ENCODE data around the gene GTF3C1. TPM values are rescaled to one million over a fixed set of nuclear protein-coding genes. Genes with fewer than 3 reads are reported as not detected.
"Not testable (repeated sequence)": the region's sequence is repeated elsewhere in the genome, so short reads cannot be mapped to it uniquely, and the experiment has no call there.

Gene GTF3C1
- total RNA-seq, 2 donors from 2014 or later, result 53.3 to 70.0 TPM

DNA sequence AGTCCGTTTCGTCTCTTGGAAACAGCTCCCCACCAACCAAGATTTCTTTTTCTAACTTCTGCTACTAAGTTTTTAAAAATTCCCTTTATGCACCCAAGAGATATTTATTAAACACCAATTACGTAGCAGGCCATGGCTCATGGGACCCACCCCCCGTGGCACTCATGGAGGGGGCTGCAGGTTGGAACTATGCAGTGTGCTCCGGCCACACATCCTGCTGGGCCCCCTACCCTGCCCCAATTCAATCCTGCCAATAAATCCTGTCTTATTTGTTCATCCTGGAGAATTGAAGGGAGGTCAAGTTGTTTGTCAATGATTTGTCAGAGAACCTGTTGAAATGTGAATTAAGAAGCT is 99.5 kb downstream of the GTF3C1 start:
- peaks cover 31 to 79% of the 10 kb centered on the region in 2 donors for H3K36me3 Mint-ChIP-seq
- peak in 1 of 2 donors; percentile 13 for ATAC-seq
- peak overlapping the region; percentile 40 to 88 for H3K27ac Mint-ChIP-seq
- peaks cover 0 to 5% of the 10 kb centered on the region in 2 donors for H3K9me3 Mint-ChIP-seq
- DNase-seq (ENCODE audit: low spot score in 2 of 2), result no peak

DNA sequence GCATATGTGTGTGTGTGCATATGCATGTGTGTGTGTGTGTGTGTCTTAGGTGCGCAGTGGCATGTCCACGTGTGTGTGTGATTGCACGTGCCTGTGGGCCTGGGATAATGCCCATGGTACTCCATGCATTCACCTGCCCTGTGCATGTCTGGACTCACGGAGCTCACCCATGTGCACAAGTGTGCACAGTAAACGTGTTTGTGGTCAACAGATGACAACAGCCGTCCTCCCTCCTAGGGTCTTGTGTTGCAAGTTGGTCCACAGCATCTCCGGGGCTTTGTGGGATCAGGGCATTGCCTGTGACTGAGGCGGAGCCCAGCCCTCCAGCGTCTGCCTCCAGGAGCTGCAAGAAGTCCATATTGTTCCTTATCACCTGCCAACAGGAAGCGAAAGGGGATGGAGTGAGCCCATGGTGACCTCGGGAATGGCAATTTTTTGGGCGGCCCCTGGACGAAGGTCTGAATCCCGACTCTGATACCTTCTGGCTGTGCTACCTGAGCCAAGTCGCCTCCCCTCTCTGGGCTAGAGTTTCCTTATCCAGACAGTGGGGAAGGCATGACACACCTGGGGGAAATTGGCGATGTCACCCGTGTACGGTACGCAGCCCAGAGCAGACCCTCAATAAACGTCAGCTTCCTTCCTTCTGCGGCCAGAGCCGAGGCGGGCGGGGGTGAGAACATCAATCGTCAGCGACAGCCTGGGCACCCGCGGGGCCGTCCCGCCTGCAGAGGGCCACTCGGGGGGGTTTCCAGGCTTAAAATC is 100.1 kb downstream of the GTF3C1 start:
- peaks cover 0 to 5% of the 10 kb centered on the region in 2 donors for H3K9me3 Mint-ChIP-seq
- peak overlapping the region; percentile 44 to 88 for H3K27ac Mint-ChIP-seq
- H3K36me3 Mint-ChIP-seq, result peaks cover 36 to 85% of the 10 kb centered on the region in 2 donors
- ATAC-seq (peak; percentile 62 to 71), DNase-seq (ENCODE audit: low spot score in 2 of 2) (peak; percentile 53 to 90)

DNA sequence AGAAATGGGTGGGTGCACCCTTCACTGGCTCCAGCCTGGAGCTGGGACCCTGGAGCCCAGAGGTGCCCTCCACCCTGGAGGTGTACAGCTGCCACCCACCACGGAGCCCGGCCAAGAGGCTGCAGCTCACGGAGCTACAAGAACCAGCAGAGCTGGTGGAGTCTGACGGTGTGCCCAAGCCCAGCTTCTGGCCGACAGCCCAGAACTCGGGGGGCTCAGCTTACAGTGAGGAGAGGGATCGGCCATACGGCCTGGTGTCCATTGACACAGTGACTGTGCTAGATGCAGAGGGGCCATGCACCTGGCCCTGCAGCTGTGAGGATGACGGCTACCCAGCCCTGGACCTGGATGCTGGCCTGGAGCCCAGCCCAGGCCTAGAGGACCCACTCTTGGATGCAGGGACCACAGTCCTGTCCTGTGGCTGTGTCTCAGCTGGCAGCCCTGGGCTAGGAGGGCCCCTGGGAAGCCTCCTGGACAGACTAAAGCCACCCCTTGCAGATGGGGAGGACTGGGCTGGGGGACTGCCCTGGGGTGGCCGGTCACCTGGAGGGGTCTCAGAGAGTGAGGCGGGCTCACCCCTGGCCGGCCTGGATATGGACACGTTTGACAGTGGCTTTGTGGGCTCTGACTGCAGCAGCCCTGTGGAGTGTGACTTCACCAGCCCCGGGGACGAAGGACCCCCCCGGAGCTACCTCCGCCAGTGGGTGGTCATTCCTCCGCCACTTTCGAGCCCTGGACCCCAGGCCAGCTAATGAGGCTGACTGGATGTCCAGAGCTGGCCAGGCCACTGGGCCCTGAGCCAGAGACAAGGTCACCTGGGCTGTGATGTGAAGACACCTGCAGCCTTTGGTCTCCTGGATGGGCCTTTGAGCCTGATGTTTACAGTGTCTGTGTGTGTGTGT is 100.9 kb downstream of the GTF3C1 start:
- ATAC-seq (peak in 1 of 2 donors; percentile 6), DNase-seq (ENCODE audit: low spot score in 2 of 2) (no peak)
- Mint-ChIP-seq H3K36me3 (peaks cover 37 to 89% of the 10 kb centered on the region in 2 donors), H3K27ac (peak overlapping the region; percentile 56 to 88), H3K9me3 (peaks cover 0 to 5% of the 10 kb centered on the region in 2 donors)

DNA sequence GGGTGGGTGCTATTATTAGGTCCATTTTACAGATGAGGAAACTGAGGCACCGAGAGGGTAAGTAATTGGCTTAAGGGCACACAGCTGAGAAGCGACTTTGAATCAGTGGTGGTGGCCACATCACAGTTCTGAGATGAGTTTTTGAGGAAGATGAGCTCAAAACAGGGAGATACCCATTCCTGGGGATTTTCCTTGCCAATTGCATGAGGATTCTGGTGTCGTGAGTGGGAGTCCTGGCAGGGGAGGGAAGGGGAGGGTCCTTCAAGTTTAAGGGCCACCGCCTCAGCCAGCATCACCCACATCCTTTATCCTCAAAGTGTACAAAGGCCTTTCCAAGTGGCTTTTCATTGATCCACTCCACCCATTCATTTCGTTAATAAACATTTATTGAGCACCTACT is 102.4 kb downstream of the GTF3C1 start:
- DNase-seq (ENCODE audit: low spot score in 2 of 2) (no peak), ATAC-seq (peak in 1 of 2 donors; percentile 1)
- Mint-ChIP-seq H3K9me3 (peaks cover 0 to 5% of the 10 kb centered on the region in 2 donors), H3K27ac (peak overlapping the region in 1 of 2 donors; percentile 88), H3K36me3 (peaks cover 44 to 90% of the 10 kb centered on the region in 2 donors)

DNA sequence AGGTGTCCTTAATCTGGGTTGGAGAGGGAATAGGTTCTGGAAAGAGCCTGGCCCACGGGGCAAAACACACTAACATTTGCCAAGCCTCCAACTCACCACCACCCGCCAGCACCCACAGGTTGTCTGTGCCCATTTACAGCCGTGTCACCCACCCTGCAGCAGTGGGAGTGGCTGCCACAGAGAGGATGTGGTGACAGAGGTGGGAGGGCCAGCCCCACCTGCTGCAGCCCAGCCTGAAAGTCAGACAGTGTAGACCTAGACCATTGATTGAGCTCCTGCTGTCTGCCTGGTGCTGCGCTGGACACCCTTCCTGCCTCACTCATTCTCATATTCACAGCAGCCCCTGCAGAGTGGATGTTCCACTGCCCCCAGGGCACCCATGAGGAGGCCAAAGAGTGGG is 103.0 kb downstream of the GTF3C1 start:
- ATAC-seq (peak; percentile 28 to 60), DNase-seq (ENCODE audit: low spot score in 2 of 2) (peak in 1 of 2 donors; percentile 79)
- Mint-ChIP-seq H3K9me3 (peaks cover 0 to 5% of the 10 kb centered on the region in 2 donors), H3K36me3 (peaks cover 44 to 89% of the 10 kb centered on the region in 2 donors), H3K27ac (peak overlapping the region; percentile 85 to 88)

DNA sequence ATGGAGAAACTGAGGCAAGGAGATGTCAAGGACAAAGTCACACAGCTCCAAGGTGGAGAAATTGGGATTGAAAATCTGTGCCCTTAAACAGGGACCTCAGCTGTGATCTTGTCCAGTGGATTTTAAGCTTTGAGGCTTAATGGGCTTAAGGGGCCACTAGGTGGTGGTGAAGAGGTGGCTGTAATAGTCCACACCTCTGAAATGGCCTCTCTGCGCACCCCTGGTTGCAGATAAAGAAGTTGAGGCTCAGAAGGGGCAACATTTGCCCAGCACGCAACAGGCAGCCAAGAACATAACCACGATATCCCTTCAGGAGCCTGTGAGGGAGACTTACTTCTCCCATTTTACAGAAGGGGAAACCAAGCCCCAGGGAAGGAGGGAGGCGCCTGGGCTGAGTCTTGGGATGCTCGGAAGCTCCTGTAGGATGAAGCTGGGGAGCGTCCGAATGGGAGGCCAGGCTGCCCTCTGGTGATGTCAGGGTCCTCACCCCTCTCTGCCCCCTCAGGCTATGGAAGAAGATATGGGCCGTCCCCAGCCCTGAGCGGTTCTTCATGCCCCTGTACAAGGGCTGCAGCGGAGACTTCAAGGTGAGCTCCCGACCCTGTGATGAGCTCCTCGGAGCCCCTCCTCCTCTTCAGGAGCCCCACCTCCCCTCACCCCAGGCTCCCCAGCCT is 104.1 kb downstream of the GTF3C1 start:
- ATAC-seq, result no peak
- peaks cover 44 to 90% of the 10 kb centered on the region in 2 donors for H3K36me3 Mint-ChIP-seq
- DNase-seq (ENCODE audit: low spot score in 2 of 2), result peak in 1 of 2 donors; percentile 52
- H3K27ac Mint-ChIP-seq, result peak overlapping the region; percentile 88 to 92
- peaks cover 0 to under 1% of the 10 kb centered on the region in 2 donors for H3K9me3 Mint-ChIP-seq

DNA sequence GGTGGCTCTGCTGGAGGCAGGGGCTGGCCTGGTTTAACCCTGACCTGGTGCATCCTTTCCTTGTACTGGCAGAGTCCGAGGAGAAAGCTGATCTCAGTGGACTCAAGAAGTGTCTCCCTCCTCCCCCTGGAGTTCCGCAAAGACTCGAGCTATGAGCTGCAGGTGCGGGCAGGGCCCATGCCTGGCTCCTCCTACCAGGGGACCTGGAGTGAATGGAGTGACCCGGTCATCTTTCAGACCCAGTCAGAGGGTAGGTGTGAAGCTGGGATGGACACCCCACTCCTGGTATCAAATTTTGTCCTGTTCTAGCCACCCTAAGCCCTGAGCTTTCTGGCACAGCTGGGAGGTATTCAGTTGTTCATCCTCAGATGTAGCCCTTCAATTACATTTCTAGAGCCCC is 105.2 kb downstream of the GTF3C1 start:
- ATAC-seq (no peak), DNase-seq (ENCODE audit: low spot score in 2 of 2) (peak in 1 of 2 donors; percentile 33)
- Mint-ChIP-seq H3K27ac (peak overlapping the region; percentile 88 to 92), H3K9me3 (peaks cover 0 to under 1% of the 10 kb centered on the region in 2 donors), H3K36me3 (peaks cover 43 to 87% of the 10 kb centered on the region in 2 donors)

DNA sequence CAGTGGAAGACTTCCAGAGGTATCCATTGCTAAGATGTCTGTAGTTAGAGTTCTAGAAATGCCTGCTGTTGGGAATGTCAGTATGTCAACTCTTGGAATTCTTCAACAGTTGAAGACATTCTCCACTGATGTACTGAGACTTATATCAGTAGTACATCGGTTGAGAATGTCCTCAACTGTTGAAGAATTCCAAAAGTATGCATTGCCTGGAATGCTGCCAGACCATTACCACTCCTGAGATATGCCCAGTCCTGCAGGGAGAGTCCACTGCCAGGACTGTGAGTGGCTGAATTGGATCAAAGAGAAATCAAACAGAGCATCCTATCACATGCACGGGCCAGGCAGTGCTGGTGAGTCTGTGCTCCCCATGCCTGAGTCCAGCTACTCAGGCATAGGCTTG is 105.7 kb downstream of the GTF3C1 start:
- H3K36me3 Mint-ChIP-seq, result peaks cover 47 to 91% of the 10 kb centered on the region in 2 donors
- peak overlapping the region in 1 of 2 donors; percentile 88 for H3K27ac Mint-ChIP-seq
- peaks cover 0 to 5% of the 10 kb centered on the region in 2 donors for H3K9me3 Mint-ChIP-seq
- DNase-seq (ENCODE audit: low spot score in 2 of 2) (no peak), ATAC-seq (no peak)

DNA sequence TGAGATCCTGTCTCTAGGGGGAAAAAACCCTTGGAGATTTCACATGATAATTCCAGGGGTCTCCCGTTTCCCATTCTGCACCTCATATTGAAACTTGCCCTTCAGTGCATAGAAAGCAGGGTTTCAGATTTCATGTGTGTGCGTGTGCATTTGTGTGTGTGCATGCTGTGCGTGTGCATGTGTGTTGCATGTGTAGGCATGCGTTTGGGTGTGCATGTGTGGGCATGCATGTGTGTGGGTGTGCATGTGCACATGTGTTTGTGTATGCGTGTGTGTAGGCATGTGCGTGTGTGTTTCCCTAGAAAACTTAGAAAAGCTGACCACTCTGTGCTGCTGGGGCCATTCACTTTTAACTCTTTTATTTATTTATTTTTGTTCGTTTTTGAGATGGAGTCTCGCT is 107.7 kb downstream of the GTF3C1 start:
- peaks cover 49 to 90% of the 10 kb centered on the region in 2 donors for H3K36me3 Mint-ChIP-seq
- peaks cover 0 to 6% of the 10 kb centered on the region in 2 donors for H3K9me3 Mint-ChIP-seq
- DNase-seq (ENCODE audit: low spot score in 2 of 2), result no peak
- H3K27ac Mint-ChIP-seq, result peak overlapping the region in 1 of 2 donors; percentile 71
- no peak for ATAC-seq

DNA sequence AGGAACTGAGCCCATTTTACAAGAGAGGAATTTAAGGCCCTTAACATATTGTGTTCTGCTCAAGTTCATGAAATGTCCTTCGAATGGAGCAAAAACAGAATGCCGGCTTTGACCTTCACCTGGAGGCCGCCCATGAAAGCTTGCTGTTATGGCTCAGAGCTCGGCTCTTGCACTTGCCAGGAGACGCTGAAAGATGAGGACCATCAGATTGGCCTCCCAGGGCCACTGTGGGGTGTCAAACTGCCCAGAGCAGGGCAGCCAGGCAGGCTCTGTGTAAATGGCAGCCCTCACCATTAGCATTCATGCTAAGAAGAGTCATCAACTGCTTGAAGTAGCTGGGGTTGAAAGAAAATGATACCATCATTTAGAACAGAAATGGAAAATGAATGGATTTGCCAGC is 108.4 kb downstream of the GTF3C1 start:
- H3K36me3 Mint-ChIP-seq, result peaks cover 56 to 90% of the 10 kb centered on the region in 2 donors
- peaks cover 0 to 6% of the 10 kb centered on the region in 2 donors for H3K9me3 Mint-ChIP-seq
- DNase-seq (ENCODE audit: low spot score in 2 of 2) (no peak), ATAC-seq (no peak)
- H3K27ac Mint-ChIP-seq, result peak overlapping the region; percentile 29 to 71

DNA sequence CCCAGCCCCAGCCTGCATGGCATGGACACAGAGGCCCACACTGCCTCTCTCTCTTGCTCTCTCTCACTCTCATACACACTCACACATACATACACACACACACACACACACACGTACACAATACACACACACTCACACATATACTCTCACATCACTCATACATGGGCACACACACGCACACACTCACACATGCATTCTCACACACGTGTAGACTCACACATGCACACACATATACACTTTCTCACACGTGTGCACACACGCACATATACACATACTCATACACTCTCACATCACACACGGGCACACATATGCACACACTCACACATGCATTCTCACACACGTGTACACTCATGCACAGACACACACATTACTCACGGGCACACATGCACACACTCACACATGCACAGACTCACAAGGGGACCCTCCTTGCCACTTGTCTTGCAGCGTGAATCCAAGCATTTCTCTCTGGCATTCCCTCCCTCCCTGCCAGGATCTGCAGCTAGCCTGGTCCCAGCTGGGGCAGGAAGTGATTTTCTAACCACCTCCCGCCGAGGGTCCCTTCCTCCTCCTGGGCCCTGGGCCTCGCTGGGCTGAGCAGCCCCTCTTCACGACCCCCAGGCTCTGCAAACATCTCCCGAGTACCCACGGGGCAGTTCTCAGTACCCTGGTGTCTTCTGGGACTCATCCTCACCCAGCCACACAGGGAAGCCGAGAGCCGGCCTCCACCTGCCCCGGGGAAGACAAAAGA is 110.3 kb downstream of the GTF3C1 start:
- peak; percentile 11 to 12 for ATAC-seq
- peak overlapping the region in 1 of 2 donors; percentile 12 for H3K27ac Mint-ChIP-seq
- H3K36me3 Mint-ChIP-seq, result peaks cover 50 to 85% of the 10 kb centered on the region in 2 donors

DNA sequence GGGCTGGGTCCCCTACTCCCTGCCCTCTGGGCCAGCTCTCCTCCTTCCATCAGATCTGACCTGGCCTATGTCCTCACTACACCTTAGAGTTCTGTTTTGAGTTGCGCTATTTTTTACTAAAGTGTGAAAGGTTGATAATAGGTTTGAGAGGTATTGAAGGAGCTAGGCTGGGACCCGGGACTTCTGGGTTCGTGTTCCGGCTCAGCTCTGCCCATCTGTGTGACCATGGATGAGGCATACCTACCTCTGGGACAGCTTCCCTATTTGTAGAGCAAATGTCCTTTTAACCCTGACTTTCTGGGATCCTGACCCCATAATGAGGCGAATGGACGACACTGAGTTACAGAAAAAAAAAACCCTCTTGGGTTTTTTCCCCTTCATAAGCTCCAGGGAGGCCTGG is 111.8 kb downstream of the GTF3C1 start:
- DNase-seq (ENCODE audit: low spot score in 2 of 2), result no peak
- Mint-ChIP-seq H3K27ac (peak overlapping the region in 1 of 2 donors; percentile 44), H3K9me3 (peaks cover 0 to 6% of the 10 kb centered on the region in 2 donors), H3K36me3 (peaks cover 54 to 88% of the 10 kb centered on the region in 2 donors)
- no peak for ATAC-seq

More for the DNA sequence above, 110.3 kb downstream of the GTF3C1 start:
- peak in 1 of 2 donors; percentile 42 for DNase-seq (ENCODE audit: low spot score in 2 of 2)
- H3K9me3 Mint-ChIP-seq, result peaks cover 0 to 6% of the 10 kb centered on the region in 2 donors

DNA sequence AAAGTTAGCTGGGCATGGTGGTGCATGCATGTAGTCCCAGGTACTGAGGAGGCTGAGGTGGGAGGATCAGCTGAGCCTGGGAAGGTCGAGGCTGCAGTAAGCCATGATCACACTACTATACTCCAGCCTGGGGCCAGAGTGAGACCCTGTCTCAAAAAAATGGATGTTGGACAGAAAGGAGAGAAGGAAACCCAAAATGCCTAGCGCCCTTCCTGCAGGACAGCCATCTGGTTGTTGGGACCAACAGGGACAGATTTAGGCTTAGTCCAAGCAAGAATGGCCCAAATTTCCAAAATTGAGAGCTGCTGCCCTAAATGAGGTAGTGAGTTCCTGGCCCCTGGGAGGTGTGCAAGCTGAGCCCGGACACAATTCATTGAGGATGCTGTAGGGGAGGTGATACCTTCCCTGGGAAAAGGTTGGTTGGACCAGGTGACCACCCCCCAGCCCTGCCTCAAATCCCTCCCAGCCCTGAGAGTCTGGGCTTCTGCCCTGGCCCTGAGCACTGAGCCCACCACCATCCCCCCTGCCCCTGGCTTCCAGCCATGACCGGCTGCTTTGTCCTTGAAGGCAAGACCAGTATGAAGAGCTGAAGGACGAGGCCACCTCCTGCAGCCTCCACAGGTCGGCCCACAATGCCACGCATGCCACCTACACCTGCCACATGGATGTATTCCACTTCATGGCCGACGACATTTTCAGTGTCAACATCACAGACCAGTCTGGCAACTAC is 112.6 kb downstream of the GTF3C1 start:
- Mint-ChIP-seq H3K27ac (peak overlapping the region; percentile 85 to 86), H3K36me3 (peaks cover 55 to 85% of the 10 kb centered on the region in 2 donors), H3K9me3 (peaks cover 0 to 6% of the 10 kb centered on the region in 2 donors)
- DNase-seq (ENCODE audit: low spot score in 2 of 2), result peak in 1 of 2 donors; percentile 45
- no peak for ATAC-seq

DNA sequence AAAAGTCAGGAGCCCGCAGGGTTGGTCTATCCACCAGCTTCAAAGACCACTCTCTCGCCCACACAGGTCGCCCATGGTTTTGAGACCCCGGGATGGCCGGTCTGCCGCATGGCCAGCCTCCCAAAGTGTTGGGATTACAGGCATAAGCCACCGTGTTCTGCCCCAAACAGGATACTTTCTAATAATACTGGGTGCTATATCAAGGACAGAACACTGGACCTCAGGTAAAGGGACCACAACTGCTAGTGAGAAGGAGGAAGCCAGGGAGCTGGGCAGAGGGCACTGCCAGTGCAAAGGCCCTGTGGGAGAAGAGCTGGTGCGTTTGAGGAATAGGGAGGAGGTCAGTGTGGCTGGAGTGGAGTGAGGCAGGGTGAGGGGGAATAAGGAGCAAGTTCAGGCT is 113.6 kb downstream of the GTF3C1 start:
- H3K9me3 Mint-ChIP-seq, result peaks cover 0 to 6% of the 10 kb centered on the region in 2 donors
- ATAC-seq, result no peak
- no peak for DNase-seq (ENCODE audit: low spot score in 2 of 2)
- H3K27ac Mint-ChIP-seq, result peak overlapping the region; percentile 62 to 85
- peaks cover 51 to 80% of the 10 kb centered on the region in 2 donors for H3K36me3 Mint-ChIP-seq

DNA sequence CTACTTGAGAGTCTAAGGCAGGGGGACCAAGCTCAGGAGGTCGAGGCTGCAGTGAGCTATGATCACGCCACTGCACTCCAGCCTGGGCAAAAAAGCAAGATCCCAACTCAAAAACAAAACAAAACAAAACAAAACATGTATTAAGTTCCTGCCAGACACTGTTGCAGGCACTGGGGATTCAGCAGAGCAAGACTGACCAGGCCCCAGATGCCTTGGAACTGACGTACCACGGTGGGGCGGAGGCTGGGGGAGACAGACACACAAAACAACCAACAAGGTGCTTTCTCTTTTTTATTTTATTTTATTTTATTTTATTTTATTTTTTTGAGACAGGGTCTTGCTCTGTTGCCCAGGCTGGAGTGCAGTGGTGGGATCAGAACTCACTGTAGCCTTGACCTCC is 114.6 kb downstream of the GTF3C1 start:
- Mint-ChIP-seq H3K27ac (peak overlapping the region; percentile 63 to 92), H3K36me3 (peaks cover 58 to 82% of the 10 kb centered on the region in 2 donors)
- not testable (repeated sequence) for H3K9me3 Mint-ChIP-seq; DNase-seq (ENCODE audit: low spot score in 2 of 2); ATAC-seq
